Activated CD4-positive, alpha-beta T cell treated with anti-CD3 and anti-CD28 coated beads, Interleukin-2, amount 10 ng/mL, durations not matched to agents 7 days and 5 days (primary cell): ENCODE measurements around the gene SLC12A8. TPM values are rescaled to one million over a fixed set of nuclear protein-coding genes. Genes with fewer than 3 reads are reported as not detected.

Experiments
- CTCF ChIA-PET: fragments of 350-600 bp; sonication (Branson Sonifier 250); formaldehyde crosslinking; loops from one replicate; lab custom pipeline; 2021; ENCODE audit warnings: antibody characterized with exemption; lab: Charles Lee
- POLR2A ChIA-PET: fragments of 350-600 bp; sonication (Branson Sonifier 250); formaldehyde crosslinking; loops from one replicate; lab custom pipeline; 2021; ENCODE audit warnings: antibody characterized with exemption; lab: Charles Lee
- DNase-seq: peaks from one replicate; pipeline ENCODE4 v3.0.0-alpha.2; 2020
- H3K27ac Mint-ChIP-seq: one replicate; pipeline ENCODE4 v1.8.0; 2021; ENCODE audit warnings: mild to moderate bottlenecking, moderate library complexity, mixed read lengths
- H3K27me3 Mint-ChIP-seq: one replicate; pipeline ENCODE4 v1.8.0; 2021; ENCODE audit warnings: mixed read lengths
- H3K36me3 Mint-ChIP-seq: one replicate; pipeline ENCODE4 v1.8.0; 2021; ENCODE audit warnings: low read depth, mixed read lengths
- H3K4me1 Mint-ChIP-seq: one replicate; pipeline ENCODE4 v1.8.0; 2021; ENCODE audit warnings: mixed read lengths
- H3K4me3 Mint-ChIP-seq: one replicate; pipeline ENCODE4 v1.8.0; 2021; ENCODE audit warnings: mild to moderate bottlenecking, moderate library complexity, mixed read lengths
- H3K9me3 Mint-ChIP-seq: one replicate; pipeline ENCODE4 v1.8.0; 2021; ENCODE audit warnings: mixed read lengths
- total RNA-seq, 2 experiments: library from RNA; stranded (reverse); gene quantifications; one replicate each; pipeline ENCODE4 v1.2.3, GENCODE V29; 2021

SLC12A8 gene
- total RNA-seq, 2 experiments from 2014 or later: 0.10 to 0.37 TPM

GRCh38 chr3:125154110-125154509 lies 58.4 kb downstream of the SLC12A8 start:
- peaks cover 15% of the 10 kb centered on the region for H3K4me1 Mint-ChIP-seq
- no peak overlapping the region for H3K4me3 Mint-ChIP-seq
- no peaks in the 10 kb centered on the region for H3K9me3 Mint-ChIP-seq
- ChIA-PET CTCF (interaction anchor here (0.6 to 1.7 kb wide), 5 partner anchors 12 to 266 kb away, joined by 3 to 4 read pairs (median 3); no protein-coding TSS in a partner anchor), POLR2A (no interaction called here)
- no peak overlapping the region for H3K27ac Mint-ChIP-seq
- no peaks in the 10 kb centered on the region for H3K36me3 Mint-ChIP-seq
- peaks cover 45% of the 10 kb centered on the region for H3K27me3 Mint-ChIP-seq
- DNase-seq: no peak

GRCh38 chr3:125152951-125153350 lies 59.6 kb downstream of the SLC12A8 start:
- H3K4me1 Mint-ChIP-seq: peaks cover 20% of the 10 kb centered on the region
- peaks cover 45% of the 10 kb centered on the region for H3K27me3 Mint-ChIP-seq
- no peaks in the 10 kb centered on the region for H3K9me3 Mint-ChIP-seq
- DNase-seq: no peak
- H3K36me3 Mint-ChIP-seq: no peaks in the 10 kb centered on the region
- CTCF ChIA-PET: no interaction called here
- H3K4me3 Mint-ChIP-seq: no peak overlapping the region
- POLR2A ChIA-PET: no interaction called here
- H3K27ac Mint-ChIP-seq: no peak overlapping the region

- Mint-ChIP-seq H3K9me3 (no peaks in the 10 kb centered on the region), H3K36me3 (no peaks in the 10 kb centered on the region), H3K27me3 (peaks cover 45% of the 10 kb centered on the region), H3K4me1 (peaks cover 29% of the 10 kb centered on the region), H3K27ac (no peak overlapping the region), H3K4me3 (no peak overlapping the region)
- no peak for DNase-seq
- ChIA-PET POLR2A (no interaction called here), CTCF (no interaction called here)
Measured at GRCh38 chr3:125151916-125152315, 60.6 kb downstream of the SLC12A8 start.

GRCh38 chr3:125151442-125151817 lies 61.1 kb downstream of the SLC12A8 start:
- H3K9me3 Mint-ChIP-seq: no peaks in the 10 kb centered on the region
- ChIA-PET CTCF (interaction anchor here (1.7 kb wide), 1 partner anchor 10 kb away, joined by 5 read pairs; no protein-coding TSS in a partner anchor), POLR2A (no interaction called here)
- H3K27ac Mint-ChIP-seq: no peak overlapping the region
- peaks cover 47% of the 10 kb centered on the region for H3K27me3 Mint-ChIP-seq
- no peak overlapping the region for H3K4me3 Mint-ChIP-seq
- peaks cover 33% of the 10 kb centered on the region for H3K4me1 Mint-ChIP-seq
- DNase-seq: no peak
- H3K36me3 Mint-ChIP-seq: no peaks in the 10 kb centered on the region

- no peak overlapping the region for H3K27ac Mint-ChIP-seq
- no peaks in the 10 kb centered on the region for H3K9me3 Mint-ChIP-seq
- CTCF ChIA-PET: interaction anchor here (0.7 to 1.7 kb wide), 5 partner anchors 9 to 118 kb away, joined by 3 to 5 read pairs (median 4); no protein-coding TSS in a partner anchor
- H3K4me3 Mint-ChIP-seq: no peak overlapping the region
- peaks cover 33% of the 10 kb centered on the region for H3K4me1 Mint-ChIP-seq
- no peaks in the 10 kb centered on the region for H3K36me3 Mint-ChIP-seq
- POLR2A ChIA-PET: no interaction called here
- H3K27me3 Mint-ChIP-seq: peaks cover 46% of the 10 kb centered on the region
- DNase-seq: peak; percentile 74
Measured at GRCh38 chr3:125150525-125151441, 61.8 kb downstream of the SLC12A8 start.

- Mint-ChIP-seq H3K36me3 (no peaks in the 10 kb centered on the region), H3K9me3 (no peaks in the 10 kb centered on the region), H3K4me1 (peaks cover 29% of the 10 kb centered on the region), H3K4me3 (no peak overlapping the region), H3K27me3 (peaks cover 56% of the 10 kb centered on the region), H3K27ac (no peak overlapping the region)
- ChIA-PET POLR2A (no interaction called here), CTCF (interaction anchor here (0.9 to 1.6 kb wide), 2 partner anchors 12 to 120 kb away, joined by 4 to 5 read pairs; no protein-coding TSS in a partner anchor)
- DNase-seq: no peak
Measured at GRCh38 chr3:125149462-125149861, 63.1 kb downstream of the SLC12A8 start.

- Mint-ChIP-seq H3K36me3 (no peaks in the 10 kb centered on the region), H3K27me3 (peaks cover 57% of the 10 kb centered on the region), H3K4me3 (no peak overlapping the region), H3K9me3 (no peaks in the 10 kb centered on the region), H3K4me1 (peaks cover 33% of the 10 kb centered on the region), H3K27ac (no peak overlapping the region)
- ChIA-PET CTCF (interaction anchor here (0.5 kb wide), 1 partner anchor 240 kb away, joined by 3 read pairs; no protein-coding TSS in a partner anchor), POLR2A (no interaction called here)
- no peak for DNase-seq
Measured at GRCh38 chr3:125148836-125149235, 63.7 kb downstream of the SLC12A8 start.

GRCh38 chr3:125148016-125148812 lies 64.3 kb downstream of the SLC12A8 start:
- Mint-ChIP-seq H3K4me3 (no peak overlapping the region), H3K9me3 (no peaks in the 10 kb centered on the region), H3K4me1 (peaks cover 38% of the 10 kb centered on the region), H3K27me3 (peaks cover 58% of the 10 kb centered on the region), H3K27ac (no peak overlapping the region), H3K36me3 (no peaks in the 10 kb centered on the region)
- DNase-seq: no peak
- ChIA-PET POLR2A (no interaction called here), CTCF (interaction anchor here (0.5 kb wide), 1 partner anchor 241 kb away, joined by 3 read pairs; no protein-coding TSS in a partner anchor)

GRCh38 chr3:125147491-125147820 lies 65.1 kb downstream of the SLC12A8 start:
- POLR2A ChIA-PET: no interaction called here
- Mint-ChIP-seq H3K9me3 (no peaks in the 10 kb centered on the region), H3K27ac (no peak overlapping the region), H3K4me3 (no peak overlapping the region), H3K36me3 (peaks cover 5% of the 10 kb centered on the region), H3K4me1 (peaks cover 46% of the 10 kb centered on the region), H3K27me3 (peaks cover 58% of the 10 kb centered on the region)
- no peak for DNase-seq
- CTCF ChIA-PET: no interaction called here

GRCh38 chr3:125146626-125147490 lies 65.7 kb downstream of the SLC12A8 start:
- no peak for DNase-seq
- Mint-ChIP-seq H3K4me3 (no peak overlapping the region), H3K36me3 (peaks cover 6% of the 10 kb centered on the region), H3K27me3 (peaks cover 60% of the 10 kb centered on the region), H3K4me1 (peaks cover 52% of the 10 kb centered on the region), H3K27ac (no peak overlapping the region), H3K9me3 (no peaks in the 10 kb centered on the region)
- ChIA-PET CTCF (interaction anchor here (0.5 kb wide), 1 partner anchor 372 kb away, joined by 3 read pairs; no protein-coding TSS in a partner anchor), POLR2A (no interaction called here)

- Mint-ChIP-seq H3K36me3 (peaks cover 6% of the 10 kb centered on the region), H3K4me1 (peaks cover 61% of the 10 kb centered on the region), H3K4me3 (no peak overlapping the region), H3K27me3 (peaks cover 52% of the 10 kb centered on the region), H3K27ac (no peak overlapping the region), H3K9me3 (no peaks in the 10 kb centered on the region)
- POLR2A ChIA-PET: no interaction called here
- CTCF ChIA-PET: no interaction called here
- DNase-seq: no peak
Measured at GRCh38 chr3:125145751-125146475, 66.6 kb downstream of the SLC12A8 start.
